ENCODE data around the gene DHX40.

Gene DHX40

DNA sequence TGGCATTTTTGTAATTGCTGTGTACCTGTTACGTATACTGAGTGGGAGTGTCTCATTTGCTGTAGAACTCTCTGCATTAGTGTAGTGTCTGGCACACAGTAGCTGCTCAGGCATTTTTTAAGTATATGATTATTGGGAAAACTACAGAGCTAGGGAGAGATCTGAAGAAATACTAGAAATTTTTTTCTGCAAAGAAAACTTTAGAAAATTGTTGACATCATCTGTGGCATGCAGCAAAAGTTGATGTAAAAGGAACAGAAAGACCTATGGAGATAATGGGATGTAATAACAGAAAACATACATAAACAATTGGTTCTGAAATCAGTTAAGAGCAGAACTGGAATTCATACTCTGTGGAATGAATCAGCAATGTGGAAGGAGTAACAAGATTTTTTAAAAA is 65.9 kb downstream of the DHX40 start:
- DNase-seq (ENCODE audit: low read depth) = no peak

DNA sequence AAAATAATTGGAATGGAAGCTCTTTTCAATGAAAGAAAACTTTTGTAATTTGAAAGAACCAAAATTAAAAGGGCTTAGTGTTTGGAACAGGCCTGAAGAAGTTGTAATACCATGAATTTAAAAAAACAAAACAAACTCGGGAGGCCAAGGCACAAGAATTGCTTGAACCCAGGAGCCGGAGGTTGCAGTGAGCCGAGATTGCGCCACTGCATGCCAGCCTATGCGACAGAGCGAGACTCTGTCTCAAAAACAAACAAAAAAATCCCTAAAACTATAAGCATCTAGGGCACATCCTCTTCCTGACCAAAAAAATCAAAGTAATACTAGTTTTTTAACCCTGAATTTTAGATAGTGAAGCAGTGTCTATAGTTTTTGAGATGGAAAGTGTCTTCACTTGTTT is 67.0 kb downstream of the DHX40 start:
- no peak for DNase-seq (ENCODE audit: low read depth)

DNA sequence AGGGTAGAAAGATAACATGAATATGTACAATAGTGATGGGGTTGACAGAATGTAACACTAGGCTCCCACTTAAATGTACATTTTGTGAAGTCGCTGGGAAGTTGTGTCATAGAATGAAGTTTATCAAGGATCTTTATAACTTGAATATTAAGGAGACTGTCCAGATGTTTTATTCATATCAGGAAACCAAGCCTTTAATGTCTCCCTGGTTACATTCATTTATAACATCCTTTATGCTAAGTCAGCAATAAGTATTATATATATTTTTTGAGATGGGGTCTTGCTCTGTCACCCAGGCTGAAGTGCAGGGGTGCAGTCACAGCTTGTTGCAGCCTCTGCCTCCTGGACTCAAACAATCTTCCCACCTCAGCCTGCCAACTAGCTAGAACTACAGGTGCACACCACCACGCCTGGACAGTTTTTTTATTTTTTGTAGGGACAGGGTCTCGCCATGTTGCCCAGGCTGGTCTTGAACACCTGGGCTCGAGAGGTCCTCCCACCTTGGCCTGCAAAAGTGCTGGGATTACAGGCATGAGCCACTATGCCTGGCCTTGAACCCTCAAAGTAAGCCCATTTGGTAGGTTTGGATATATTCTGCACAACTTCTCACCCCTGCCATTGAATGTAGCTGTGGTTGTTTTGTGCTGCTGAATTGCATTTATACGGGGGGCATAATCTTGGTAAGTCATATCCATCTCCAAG is 68.4 kb downstream of the DHX40 start:
- no peak for DNase-seq (ENCODE audit: low read depth)

DNA sequence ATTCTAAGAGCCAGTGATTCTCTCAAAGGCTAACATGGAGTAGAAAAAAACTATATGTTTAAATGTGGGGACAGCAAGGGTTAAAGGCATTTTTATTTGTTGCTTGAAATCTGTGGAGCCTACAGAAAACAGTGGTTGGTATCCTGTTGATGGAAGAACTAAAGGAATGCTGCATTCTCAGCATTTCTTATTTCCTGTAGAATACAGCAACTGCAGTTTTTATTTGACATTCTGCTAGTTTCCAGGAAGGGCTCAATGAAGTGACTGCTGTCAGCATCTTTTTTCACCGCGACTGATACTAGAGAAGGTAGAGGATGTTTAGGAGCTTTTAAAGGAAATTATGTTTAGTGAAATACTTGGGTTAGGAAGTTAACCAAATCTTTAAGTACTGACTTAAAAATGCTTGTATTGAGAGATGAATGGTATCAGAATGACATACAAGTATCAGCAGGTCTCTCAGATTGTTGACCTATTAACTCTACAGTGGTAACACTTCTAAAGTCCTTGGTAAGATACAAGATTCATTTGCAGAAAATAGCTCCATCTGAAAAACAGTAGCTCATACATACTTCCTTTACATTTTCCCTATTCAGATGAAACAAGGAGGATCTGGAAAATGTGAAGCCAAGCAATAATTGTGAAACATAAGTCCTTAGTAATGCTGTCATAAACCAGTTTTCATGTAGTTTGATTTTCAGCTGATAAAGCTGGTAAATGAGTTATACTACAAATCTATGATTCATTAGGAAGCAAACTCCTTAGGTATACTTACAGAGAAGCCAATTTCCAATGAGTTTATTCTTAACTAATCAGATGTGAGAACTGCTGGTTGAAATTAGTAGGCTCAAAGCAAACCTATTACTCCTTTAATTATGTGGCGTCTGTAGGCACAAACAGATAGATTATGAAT is 69.5 kb downstream of the DHX40 start:
- DNase-seq (ENCODE audit: low read depth) = peak; percentile 58

DNA sequence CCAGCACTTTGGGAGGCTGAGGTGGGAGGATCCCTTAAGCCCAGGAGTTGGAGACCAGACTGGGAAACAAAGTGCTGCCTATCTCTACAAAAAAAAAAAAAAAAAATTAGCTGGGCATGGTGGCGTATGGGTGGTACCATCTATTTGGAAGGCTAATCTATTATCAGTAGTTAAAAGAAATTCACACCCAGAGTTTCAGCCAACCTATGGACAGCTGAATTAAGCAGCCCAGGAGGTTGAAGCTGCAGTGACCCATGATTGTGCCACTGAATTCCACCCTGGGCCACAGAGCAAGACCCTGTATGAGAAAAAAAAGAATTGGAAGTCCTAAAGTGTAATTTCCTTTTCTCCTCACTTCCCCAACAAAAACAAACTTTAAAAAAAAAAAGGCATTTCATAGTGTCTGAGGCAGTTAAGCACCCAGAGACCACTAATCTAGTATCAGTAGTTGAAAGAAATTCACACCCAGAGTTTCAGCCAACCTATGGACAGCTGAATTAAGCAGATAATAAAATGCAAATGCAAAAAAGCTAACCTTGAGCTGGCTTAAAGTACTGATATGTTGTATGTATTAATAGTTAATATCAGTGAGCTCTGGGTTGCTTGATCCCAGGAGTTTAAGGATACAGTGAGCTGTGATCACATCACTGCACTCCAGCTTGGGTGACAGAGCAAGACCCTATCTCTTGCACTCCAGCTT is 72.4 kb downstream of the DHX40 start:
- DNase-seq (ENCODE audit: low read depth) = no peak

DNA sequence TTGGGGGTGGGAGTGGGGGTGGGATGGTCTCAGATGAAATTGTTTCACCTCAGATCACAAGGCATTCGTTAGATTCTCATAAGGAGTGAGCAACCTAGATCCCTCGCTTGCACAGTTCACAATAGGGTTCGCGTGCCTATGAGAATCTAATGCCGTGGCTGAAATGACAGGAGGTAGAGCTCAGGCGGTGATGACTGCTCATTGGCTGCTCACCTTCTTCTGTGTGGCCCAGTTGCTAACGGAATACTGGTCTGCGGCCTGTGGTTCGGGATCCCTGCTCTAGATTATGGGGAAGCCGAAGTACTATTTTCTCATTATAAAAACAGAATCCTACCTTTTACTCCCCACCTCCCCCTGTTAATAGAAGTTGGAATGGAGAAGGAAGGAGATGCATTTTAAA is 73.1 kb downstream of the DHX40 start:
- no peak for DNase-seq (ENCODE audit: low read depth)

DNA sequence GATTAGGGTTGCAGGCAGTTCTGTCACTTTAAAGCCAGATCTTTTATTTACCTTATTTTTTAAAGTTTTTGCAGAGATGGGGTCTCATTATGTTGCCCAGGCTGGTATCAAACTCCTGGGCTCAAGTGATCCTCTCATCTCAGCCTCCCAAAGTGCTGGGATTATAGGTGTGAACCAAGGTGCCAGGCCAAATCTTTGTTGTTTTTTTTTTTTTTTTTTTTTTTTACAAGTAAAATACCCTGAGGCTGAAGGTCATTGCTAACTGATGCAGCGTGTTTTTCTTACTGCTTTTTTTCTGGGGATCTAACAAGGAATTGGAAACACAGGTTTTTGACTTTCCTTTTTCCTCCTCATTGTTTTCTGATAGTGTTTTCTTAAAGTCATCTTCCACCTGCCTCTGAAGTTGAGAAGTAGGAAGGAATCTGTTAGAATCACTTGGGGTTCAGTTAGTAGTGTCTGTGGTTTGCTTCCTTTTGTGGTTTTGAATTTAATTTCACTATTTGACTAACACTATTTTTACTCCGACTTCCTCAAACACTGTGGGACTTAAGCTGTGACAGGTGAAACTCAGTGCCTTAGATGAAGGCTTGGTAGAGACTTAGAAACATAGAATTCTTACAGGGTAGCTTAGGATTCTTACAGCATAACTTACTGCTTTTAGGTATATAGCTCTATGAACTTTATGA is 76.5 kb downstream of the DHX40 start:
- no peak for DNase-seq (ENCODE audit: low read depth)

DNA sequence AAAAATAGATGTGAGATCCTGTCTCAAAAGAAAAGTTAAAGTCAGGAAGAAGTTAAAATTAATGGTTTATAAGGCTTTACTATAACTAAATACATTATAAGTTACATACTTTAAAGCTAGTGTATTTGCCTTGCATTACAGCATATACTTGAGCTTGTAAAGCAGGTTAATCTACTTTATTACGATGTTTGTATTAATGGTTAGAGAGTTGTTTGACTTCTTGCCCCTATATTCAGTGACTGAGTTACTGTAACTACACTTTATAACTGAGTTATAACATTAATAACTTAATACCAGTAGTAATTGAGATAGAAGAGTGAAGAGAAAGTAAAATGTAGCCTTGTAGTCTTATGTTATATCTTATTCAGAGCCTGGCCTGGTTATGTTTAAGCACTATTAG is 77.2 kb downstream of the DHX40 start:
- DNase-seq (ENCODE audit: low read depth) = no peak

DNA sequence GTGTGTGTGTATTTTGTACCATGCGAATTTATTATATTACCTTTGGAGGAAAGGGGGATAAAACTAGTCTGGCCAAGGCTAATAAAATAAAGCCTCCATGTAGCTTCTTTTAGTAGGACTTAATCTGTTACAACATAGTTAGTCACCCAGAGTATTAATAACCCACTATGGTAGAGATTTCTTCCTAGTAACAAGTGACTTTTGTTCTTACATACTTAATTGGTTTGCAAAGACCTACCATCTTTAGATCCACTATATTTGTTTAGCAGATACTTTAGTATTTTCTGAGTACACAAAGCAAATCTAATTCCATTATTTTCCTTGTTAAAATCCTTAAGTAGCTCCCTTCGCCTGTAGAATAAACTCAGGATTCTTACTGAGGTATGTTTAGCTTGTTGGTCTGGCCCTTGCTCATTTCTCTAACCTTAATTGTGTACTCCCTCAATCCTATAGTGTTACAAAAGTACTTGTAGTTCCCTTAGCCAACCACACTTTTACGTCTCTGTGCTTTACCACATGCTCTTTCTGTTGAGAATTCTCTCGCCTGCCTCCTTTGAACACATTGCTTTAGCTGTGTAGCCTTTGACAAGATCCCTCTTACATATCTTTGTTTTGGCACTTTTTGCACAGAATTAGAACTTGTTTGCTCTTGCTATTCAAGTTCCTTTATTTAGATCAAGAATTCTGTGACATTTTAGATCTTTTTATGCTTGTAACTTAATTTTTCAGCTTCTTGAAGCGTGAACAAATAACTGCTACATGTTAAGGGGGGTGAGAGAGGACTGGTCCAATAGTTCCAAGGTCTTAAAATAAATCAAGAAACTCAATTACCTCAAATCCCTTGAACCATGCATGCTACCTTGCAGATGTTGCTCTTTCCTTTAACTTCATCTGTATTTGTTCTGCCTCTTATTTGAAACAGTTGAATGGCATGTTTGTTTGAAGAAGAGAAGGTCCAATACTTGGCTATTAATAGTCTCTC is 78.0 kb downstream of the DHX40 start:
- peak; percentile 80 for DNase-seq (ENCODE audit: low read depth)

DNA sequence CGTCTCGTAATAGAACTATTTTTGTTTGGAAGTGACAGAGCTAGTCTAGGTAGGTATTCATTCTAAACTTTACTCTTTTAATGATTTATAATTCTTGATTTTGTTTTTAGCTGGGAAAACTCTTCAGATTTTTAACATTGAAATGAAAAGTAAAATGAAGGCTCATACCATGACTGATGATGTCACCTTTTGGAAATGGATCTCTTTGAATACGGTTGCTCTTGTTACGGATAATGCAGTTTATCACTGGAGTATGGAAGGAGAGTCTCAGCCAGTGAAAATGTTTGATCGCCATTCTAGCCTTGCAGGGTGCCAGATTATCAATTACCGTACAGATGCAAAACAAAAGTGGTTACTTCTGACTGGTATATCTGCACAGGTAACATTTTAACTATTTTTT is 81.9 kb downstream of the DHX40 start:
- no peak for DNase-seq (ENCODE audit: low read depth)

DNA sequence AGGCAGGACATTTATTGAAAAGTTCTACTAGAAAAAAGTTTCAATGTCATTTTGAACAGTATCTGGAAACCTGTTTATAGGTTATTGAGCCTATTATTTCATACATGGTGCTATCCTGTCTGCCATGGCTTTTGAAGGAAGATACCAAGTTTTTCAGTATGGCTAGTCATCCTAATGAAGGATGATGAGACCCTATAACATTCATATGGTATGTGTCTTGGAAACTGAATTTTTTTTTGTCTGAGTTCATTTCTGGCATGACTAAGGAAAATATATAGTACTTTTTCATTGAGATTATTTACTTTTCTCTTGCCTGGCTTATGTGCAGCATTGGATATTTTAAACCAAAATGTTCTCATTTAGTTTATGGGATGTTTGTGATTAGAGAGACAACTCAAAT is 84.5 kb downstream of the DHX40 start:
- DNase-seq (ENCODE audit: low read depth) = no peak

DNA sequence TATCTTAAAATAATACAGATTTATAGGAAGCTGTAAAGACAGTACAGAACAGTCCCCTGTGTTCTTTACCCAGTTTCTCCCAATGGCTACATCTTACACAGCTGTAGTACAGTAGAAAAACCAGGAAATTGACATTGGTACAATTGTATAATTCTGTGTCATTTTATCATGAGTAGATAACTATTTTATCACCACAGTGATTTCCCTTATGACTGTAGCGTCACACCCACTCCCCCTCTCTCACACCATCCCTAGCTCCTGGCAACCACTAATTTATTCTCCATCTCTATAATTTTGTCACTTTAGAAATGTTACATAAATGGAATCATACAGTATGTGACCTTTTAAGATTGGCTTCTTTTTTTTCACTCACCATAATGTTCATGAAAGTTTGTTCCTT is 85.2 kb downstream of the DHX40 start:
- no peak for DNase-seq (ENCODE audit: low read depth)

DNA sequence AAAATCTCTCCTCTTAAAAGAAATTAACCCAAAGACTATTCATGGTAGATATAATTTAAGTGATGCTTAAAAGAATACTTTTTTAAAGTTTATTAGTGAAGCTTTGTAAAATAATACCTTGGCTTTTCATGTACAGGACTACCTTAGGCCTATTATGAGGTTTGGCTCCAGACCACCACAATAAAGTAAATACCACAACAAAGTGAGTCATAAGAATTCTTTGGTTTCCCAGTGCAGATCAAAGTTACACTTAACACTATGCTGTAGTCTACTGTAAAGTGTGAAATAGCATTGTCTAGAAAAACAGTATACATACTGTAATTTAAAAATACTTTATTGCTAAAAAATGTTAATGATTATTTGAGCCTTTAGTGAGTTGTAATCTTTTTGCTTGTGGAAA is 85.9 kb downstream of the DHX40 start:
- peak; percentile 47 for DNase-seq (ENCODE audit: low read depth)

DNA sequence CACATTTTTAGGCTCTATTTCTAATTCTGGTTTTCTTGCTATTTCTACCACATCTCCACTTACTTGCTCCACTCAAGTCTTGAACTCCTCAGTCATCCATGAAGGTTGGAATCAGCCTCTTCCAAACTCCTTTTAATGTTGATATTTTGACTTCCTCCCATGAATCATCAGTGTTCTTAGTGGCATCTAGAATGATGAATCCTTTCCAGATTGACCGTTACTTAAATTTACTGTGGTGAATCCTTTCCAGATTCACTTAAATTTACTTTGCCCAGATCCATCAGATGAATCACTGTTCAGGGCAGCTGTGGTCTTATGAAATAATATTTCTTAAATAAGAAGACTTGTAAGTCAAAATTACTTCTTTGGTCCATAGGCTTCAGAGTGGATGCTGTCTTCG is 86.7 kb downstream of the DHX40 start:
- DNase-seq (ENCODE audit: low read depth) = peak; percentile 84

DNA sequence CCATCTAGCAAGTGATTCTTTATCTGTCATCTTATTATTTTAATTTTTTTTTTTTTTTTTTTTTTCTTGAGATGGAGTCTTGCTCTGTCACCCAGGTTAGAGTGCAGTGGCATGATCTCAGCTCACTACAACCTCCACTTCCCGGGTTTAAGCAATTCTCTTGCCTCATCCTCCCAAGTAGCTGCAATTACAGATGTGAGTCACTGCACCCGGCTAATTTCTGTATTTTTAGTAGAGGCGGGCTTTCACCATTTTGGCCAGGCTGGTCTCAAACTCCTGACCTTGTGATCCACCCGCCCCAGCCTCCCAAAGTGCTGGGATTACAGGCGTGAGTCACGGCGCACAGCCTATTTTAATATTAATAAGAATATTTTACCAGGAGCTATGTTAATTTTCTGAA is 91.2 kb downstream of the DHX40 start:
- peak; percentile 93 for DNase-seq (ENCODE audit: low read depth)

All from amniotic epithelial cell (primary cell).